GM21529 (cell line): ENCODE measurements around the gene STAC3.

Experiments
- ATAC-seq: cut with Tn5 transposase; IDR thresholded peaks from one replicate; pipeline ENCODE4 v1.9.1; 2021; ENCODE audit not compliant: unreplicated experiment

Gene STAC3

DNA sequence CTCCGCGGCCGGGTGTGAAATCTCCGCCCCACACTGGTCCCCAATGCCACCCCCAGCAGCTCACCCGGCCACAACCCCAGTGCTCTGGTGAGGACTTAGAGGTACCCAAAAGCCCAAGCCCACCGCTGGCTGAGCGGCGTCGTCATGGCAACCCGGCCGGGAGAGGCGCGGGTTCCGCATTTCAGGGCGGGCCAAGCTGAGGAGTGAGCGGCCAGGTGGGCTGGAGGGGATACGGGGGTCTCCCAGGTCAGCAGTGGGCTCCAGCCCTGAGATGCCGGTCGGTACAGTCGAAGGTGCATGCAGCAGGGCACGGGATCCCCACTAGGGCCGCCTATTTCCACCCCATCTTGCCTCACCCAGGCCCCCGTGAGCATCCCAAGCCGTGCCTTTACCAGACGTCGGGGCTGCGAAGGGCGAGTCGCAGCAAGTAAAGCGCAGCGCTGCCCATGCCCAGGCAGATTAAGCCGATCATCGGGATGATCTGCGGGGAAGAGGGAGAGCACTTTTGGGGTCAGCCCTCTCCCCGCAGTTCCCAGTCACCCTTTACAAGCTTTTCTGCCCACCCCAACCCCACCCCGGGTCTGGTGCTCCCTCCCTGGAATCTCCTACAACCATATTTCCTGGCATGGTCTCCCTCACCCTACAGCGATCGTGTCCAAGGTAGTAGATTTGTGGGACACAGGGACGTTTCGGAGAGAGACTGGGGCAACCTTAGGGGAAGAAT, 14.6 kb downstream of the STAC3 start:
- no peak for ATAC-seq

DNA sequence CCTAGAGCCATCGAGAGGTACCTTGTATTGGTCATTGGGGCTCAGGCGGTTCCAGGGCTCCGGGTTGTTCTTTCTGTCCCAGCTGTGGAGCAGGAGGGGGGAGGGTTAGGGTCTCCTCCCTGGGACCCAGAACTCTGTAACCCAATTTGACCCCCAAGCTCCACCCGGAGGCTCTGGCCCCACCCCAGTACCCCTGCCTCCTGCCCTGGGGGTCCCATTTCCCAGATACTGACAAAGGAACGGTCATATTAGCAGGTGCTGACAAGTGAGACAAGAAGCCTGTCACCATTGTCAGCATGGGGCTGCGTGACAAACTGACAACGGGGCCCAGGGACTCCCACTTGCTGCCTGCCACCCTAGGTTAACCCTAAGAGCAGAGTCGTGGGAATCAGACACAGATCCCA, 15.3 kb downstream of the STAC3 start:
- no peak for ATAC-seq

GRCh38 chr12:57235017-57235727, 15.8 kb downstream of the STAC3 start:
- no peak for ATAC-seq

DNA sequence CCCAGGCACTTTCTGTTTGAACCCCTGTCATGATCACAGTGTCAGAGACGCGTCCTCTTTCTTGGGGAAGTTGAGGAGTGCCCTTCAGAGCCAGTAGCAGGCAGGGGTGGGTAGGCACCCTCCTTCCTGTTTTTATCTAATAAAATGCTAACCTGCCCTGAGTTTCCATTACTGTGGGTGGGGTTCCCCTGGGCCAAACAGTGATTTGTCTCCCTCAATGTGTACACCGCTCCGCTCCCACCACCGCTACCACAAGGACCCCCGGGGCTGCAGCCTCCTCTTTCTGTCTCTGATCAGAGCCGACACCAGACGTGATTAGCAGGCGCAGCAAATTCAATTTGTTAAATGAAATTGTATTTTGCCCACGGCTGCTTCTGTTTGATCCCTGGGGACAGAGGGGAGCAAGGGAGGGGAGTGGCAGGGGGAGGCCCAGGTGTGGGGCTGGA, 16.4 kb downstream of the STAC3 start:
- ATAC-seq, result no peak

GRCh38 chr12:57234233-57234570, 16.8 kb downstream of the STAC3 start:
- ATAC-seq, result no peak

DNA sequence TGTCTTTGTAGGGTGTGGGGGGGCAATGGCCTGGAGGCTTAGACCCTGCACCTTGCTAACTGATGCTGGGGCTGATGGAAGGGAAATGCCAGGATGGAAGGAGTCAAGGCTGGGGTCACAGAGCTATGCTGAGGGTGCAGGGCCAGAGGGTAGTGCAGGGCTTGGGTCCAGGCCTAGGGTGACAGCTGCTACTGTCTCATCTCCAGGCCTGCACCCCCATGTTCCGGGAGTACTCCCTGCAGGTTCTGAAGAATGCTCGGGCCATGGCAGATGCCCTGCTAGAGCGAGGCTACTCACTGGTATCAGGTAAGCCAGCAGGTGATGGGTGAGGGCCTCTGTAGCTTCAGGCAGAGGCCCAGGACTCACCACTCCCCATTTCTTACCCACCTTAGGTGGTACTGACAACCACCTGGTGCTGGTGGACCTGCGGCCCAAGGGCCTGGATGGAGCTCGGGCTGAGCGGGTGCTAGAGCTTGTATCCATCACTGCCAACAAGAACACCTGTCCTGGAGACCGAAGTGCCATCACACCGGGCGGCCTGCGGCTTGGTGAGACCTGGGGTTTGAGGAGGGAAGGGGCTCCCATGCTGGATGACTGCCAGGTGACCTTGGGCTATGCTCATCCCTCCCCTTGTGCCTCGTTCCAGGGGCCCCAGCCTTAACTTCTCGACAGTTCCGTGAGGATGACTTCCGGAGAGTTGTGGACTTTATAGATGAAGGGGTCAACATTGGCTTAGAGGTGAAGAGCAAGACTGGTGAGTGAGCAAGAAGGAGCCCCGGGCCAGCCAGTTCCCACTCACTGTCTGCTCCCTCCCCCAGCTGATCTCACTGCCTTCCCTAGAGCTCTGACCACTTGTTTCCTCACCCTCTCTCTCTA, 17.4 kb downstream of the STAC3 start:
- ATAC-seq, result no peak

DNA sequence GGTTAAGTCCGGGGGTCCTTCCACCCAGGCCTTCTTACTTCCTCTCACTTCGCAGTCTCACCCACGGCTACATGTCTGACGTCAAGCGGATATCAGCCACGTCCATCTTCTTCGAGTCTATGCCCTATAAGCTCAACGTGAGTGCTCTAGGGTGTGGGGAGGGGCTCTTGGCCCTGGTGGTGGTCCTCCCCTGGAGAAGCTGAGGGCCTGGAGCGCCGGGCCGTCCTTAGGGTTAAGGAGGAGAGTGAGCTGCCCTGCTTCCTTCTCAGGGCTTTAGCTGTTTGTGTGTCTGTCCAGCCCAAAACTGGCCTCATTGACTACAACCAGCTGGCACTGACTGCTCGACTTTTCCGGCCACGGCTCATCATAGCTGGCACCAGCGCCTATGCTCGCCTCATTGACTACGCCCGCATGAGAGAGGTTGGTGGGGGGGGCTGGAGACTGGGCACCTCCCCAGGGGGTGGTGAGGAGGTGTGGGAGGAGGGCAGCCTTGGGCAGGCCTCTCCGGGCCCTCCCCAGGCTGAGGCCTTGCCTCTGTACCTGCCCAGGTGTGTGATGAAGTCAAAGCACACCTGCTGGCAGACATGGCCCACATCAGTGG, 18.7 kb downstream of the STAC3 start:
- ATAC-seq, result no peak

GRCh38 chr12:57231276-57232021, 19.5 kb downstream of the STAC3 start:
- no peak for ATAC-seq

- no peak for ATAC-seq
These were observed 20.4 kb downstream of the STAC3 start for GRCh38 chr12:57230381-57231155.

DNA sequence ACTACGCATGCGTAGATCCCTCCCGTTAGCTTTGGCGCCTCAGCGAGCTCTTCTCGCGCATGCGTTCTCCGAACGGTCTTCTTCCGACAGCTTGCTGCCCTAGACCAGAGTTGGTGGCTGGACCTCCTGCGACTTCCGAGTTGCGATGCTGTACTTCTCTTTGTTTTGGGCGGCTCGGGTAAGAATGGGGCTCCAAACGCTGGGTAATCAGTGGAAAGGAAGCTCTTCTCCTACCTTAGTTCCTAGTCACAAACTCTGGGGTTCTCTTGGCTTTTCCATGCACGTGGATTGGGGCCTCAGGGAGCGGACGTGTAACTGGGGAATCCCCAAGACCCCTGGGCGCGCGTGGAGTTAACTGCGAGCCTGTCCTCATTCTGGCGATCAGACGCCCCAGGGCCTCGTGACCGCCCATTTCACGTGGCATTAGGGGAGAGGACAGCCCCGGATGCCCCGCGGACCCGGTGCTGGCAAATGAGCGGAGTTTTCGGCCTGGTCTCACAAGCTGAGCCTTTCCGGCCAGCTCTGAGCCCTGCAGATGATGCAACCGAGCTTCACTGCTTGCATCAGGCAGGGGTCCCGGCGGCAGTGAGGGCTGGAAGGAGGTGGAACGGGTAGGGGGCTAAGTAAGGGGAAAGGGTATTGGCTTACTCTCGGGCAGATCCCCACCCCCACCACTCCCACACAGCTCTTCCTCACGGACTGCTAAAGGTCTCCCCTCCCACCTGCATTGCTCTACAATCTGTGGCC, 21.2 kb downstream of the STAC3 start, which contains the start of gene SHMT2:
SHMT2 (plus strand) TSS at position 78 of the 747 bp plus-strand sequence; CDS start at position 146, 68 bp downstream.
- peak; percentile 56 for ATAC-seq

DNA sequence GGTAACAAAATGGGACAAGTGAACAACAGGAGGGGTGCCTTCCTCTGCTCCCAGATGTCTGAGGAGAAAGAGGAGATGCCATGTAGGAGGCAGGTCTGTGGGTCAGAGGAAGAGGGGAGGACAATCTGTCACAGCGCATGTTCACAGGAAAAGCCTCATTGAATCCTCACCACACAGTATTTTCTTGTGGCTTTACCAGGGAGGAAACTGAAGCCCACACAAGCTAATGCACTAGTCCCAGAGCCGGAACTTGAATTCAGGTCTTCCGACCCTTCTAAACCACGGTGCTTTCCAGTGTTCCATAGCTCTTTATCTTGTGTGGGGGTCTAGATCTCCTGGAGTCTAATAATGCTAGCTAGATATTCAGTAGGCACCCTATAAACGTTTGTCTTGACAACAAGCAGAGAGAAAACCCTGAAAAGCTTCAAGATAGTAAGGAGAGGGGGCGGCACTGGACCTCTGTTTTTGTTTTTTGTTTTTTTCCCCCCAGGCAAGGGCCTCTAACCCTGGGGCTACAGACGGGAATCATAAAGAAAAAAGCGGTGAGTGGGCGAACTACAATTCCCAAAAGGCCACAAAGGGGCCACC, 21.8 kb downstream of the STAC3 start:
- ATAC-seq, result peak; percentile 9

- no peak for ATAC-seq
These were observed 23.5 kb downstream of the STAC3 start for GRCh38 chr12:57227315-57228115.

DNA sequence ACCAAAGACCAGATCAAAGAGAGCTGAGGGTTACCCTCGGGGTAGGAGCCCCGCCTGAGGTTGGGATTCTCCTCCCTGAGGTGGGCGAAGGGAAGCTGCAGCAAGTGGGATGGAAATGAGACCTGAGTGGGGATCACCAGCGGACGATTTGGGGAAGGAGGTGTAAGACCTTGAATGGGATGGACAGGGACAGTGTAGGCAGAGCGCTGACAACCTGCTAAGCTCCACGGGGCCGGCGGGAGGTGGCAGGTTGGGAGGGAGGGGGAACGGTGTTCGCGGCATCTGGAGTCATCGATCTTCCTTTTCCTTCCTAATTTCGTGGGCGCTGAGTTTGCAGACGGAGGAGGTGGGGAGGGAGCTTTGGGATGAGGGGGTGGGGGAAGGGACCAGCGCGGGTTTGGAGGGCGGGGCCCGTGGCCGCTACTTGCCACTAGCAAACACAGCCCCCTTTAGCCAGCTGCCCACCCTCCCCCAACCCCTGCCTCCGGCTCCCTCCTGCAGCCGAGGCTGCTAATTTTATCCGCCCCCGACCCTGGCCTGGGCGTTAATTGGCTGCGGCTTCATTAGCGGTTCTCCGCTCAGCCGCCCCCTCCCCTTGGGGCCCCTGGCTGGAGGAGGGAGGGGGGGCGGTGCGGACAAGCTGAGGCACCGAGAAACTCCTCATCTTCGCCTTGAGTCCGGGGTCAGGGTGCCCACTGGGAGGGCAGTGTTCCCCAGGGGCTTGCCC, 24.2 kb downstream of the STAC3 start:
- ATAC-seq, result no peak

GRCh38 chr12:57225680-57226210, 25.2 kb downstream of the STAC3 start:
- no peak for ATAC-seq

GRCh38 chr12:57224973-57225679, 25.9 kb downstream of the STAC3 start:
- no peak for ATAC-seq

- no peak for ATAC-seq
These were observed 26.6 kb downstream of the STAC3 start for GRCh38 chr12:57224278-57224972.
